ENCODE data around the gene LRFN2. TPM values are rescaled to one million over a fixed set of nuclear protein-coding genes. Genes with fewer than 3 reads are reported as not detected.

LRFN2 gene
- total RNA-seq, 3 donors from 2014 or later: not detected

DNA sequence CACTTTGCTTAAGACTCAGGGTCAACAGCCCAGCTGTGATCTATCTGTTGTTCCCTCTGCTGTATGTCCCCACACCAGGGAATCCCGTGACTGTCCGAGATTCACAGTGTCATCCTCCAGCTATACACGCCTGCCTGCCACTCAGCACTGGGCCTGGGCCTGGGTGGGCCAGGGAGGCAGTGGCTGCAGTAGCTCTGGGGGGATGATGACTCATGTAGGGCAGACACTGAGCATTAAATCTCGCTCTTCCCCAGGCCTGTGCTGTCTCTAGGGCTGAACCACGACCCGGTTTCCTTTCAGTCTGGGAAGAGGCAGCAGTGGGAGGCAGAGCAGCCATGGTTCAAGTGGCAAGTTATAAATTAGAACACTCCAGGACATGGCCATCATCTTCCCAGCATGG lies 173.9 kb downstream of the LRFN2 start:
- Histone ChIP-seq H3K4me3 (no peak overlapping the region), H3K4me1 (no peaks in the 10 kb centered on the region), H3K36me3 (no peaks in the 10 kb centered on the region), H3K9me3 (no peaks in the 10 kb centered on the region), H3K27ac (no peak overlapping the region), H3K27me3 (no peaks in the 10 kb centered on the region)
- intact Hi-C loops (cut with DNase I; ENCODE audit: low total_unique reads): no loop called here
- TF ChIP-seq POLR2AphosphoS5 (IDR thresholded peaks at IDR 0.05) (no peak), CTCF (IDR thresholded peaks at IDR 0.05) (no peak), POLR2A (IDR thresholded peaks at IDR 0.05) (no peak)
- no peak for DNase-seq (ENCODE audit: low spot score in 2 of 2)

DNA sequence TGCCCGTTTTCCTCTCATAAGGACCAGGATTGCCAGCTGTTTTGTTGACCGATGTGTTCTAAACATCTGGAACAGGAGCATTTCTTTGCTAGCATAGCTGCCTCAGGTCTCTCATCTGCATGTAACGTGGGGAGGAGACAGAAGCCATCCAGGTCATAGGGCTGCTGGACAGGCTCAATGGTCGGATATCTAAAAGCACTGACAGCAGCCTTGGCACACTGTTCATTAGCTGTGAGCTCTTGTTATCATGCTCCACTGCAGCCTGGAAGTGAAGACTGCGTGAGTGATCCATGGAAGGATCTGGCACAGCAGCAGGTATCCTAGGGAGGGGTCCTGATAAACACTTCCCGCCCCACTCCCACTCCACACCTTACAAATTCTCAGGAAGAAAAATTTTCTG lies 175.3 kb downstream of the LRFN2 start:
- Histone ChIP-seq H3K4me3 (no peak overlapping the region), H3K27me3 (no peaks in the 10 kb centered on the region), H3K36me3 (no peaks in the 10 kb centered on the region), H3K4me1 (no peaks in the 10 kb centered on the region), H3K9me3 (no peaks in the 10 kb centered on the region), H3K27ac (no peak overlapping the region)
- intact Hi-C loops (cut with DNase I; ENCODE audit: low total_unique reads): no loop called here
- no peak for TF ChIP-seq POLR2A (IDR thresholded peaks at IDR 0.05)
- TF ChIP-seq POLR2AphosphoS5 (IDR thresholded peaks at IDR 0.05): no peak
- TF ChIP-seq CTCF (IDR thresholded peaks at IDR 0.05): no peak
- DNase-seq (ENCODE audit: low spot score in 2 of 2): no peak

- no peaks in the 10 kb centered on the region for H3K36me3 ChIP-seq
- no peak for TF ChIP-seq POLR2A (IDR thresholded peaks at IDR 0.05)
- no peak for TF ChIP-seq POLR2AphosphoS5 (IDR thresholded peaks at IDR 0.05)
- no peak for TF ChIP-seq CTCF (IDR thresholded peaks at IDR 0.05)
- no peak for DNase-seq (ENCODE audit: low spot score in 2 of 2)
- intact Hi-C loops (cut with DNase I; ENCODE audit: low total_unique reads): no loop called here
- H3K27me3 ChIP-seq: no peaks in the 10 kb centered on the region
- H3K27ac ChIP-seq: no peak overlapping the region
- no peaks in the 10 kb centered on the region for H3K9me3 ChIP-seq
- H3K4me1 ChIP-seq: no peaks in the 10 kb centered on the region
- no peak overlapping the region for H3K4me3 ChIP-seq
Measured at GRCh38 chr6:40410821-40411220, 176.3 kb downstream of the LRFN2 start.

DNA sequence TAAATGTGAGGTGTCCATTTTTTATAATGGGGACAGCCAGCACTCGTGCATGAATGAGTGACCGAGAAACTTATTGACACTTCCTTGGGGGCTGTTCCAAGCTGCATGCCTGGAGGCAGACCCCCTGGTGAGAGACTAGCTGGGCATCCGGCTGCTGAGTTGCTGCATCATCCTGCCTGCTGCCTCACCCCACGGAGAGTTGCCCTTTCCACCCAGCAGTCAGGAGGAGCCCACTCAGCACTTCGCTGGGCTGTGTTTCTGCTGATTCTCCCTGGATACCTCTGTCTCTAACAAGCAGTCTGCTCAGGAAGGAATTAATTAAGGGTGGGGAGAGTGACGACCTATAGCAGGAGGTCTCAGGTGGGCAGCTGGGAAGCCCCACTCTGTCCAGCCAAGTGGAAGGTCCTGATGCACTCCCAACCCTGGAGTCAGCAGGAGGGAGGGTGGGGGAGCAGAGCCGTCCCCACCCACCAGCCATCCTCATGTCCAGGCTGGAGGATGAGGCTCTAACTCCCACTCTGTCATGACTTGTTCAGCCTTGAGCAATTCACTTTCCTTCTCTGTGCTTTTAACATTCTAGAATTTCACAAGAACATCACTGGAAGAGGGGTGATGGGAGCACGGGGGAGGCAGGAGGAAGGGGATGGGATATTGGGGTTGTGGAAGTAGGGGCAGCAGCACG lies 177.3 kb downstream of the LRFN2 start:
- TF ChIP-seq POLR2AphosphoS5 (IDR thresholded peaks at IDR 0.05) (no peak), POLR2A (IDR thresholded peaks at IDR 0.05) (no peak), CTCF (IDR thresholded peaks at IDR 0.05) (no peak)
- no peak for DNase-seq (ENCODE audit: low spot score in 2 of 2)
- H3K9me3 ChIP-seq: no peaks in the 10 kb centered on the region
- intact Hi-C loops (cut with DNase I; ENCODE audit: low total_unique reads): no loop called here
- no peaks in the 10 kb centered on the region for H3K36me3 ChIP-seq
- no peaks in the 10 kb centered on the region for H3K4me1 ChIP-seq
- H3K27me3 ChIP-seq: no peaks in the 10 kb centered on the region
- no peak overlapping the region for H3K4me3 ChIP-seq
- H3K27ac ChIP-seq: no peak overlapping the region

DNA sequence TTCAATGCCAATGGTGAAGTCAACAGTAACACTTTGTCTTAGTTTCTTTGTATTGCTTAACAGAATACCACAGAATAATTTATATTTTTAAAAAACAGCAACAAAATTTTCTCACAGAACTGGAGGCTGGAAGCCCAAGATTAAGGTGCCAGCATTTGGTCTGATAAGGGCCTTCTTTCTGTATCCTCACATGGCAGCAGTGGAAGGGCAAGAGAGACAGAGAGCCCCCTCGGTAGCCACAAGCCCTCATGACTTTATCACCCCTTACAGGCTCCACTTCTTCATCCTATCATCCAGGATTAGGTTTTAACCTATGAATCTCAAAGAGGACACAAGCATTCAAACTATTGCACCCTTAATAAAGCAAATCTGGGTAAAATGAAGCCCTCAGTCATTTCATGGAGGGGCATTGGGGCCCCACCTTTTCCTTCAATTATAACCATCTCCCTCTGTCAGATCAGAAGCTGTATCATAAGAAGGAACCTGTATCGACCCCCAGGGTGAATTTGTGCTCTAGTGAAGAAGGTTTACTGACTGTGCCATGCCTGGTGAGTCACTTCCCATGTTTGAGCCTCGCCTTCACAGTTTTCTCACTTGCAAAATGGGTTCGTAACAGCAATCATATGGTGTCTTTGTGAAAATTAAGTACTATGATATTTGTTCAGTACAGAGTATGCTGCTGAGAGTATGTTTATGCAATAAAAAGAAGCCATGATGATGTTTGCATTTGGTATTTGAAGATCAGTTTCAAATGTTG lies 178.2 kb downstream of the LRFN2 start:
- TF ChIP-seq POLR2A (IDR thresholded peaks at IDR 0.05): no peak
- no peak for TF ChIP-seq CTCF (IDR thresholded peaks at IDR 0.05)
- no peak for TF ChIP-seq POLR2AphosphoS5 (IDR thresholded peaks at IDR 0.05)
- Histone ChIP-seq H3K27ac (no peak overlapping the region), H3K36me3 (no peaks in the 10 kb centered on the region), H3K4me3 (no peak overlapping the region), H3K4me1 (no peaks in the 10 kb centered on the region), H3K27me3 (no peaks in the 10 kb centered on the region), H3K9me3 (no peaks in the 10 kb centered on the region)
- intact Hi-C loops (cut with DNase I; ENCODE audit: low total_unique reads): no loop called here
- DNase-seq (ENCODE audit: low spot score in 2 of 2): no peak

Measured in breast epithelium (tissue), 4 donors.